SK-N-SH treated with all-trans-retinoic acid at 6 μM for 48 hours (cell line): ENCODE results near the gene SIGLEC10.

Source experiments
- ATAC-seq: fragments of 200-7000 bp; cut with Tn5 transposase; 3 replicates; pipeline ENCODE4 v1.9.1; 2020; ENCODE audit warnings: mild to moderate bottlenecking, moderate library complexity
- ARNTL ChIP-seq: fragments of 450-650 bp; formaldehyde crosslinking; IDR thresholded peaks from 2 replicates; pipeline ENCODE4 v1.5.0; 2020; ENCODE audit warnings: low read depth, mild to moderate bottlenecking, moderate library complexity, borderline replicate concordance
- BACH2 ChIP-seq: fragments of 250-450 bp; sonication (Bioruptor Pico); IDR thresholded peaks from 2 replicates; pipeline ENCODE4 v1.9.0; 2021; ENCODE audit warnings: mild to moderate bottlenecking, borderline replicate concordance
- CSRNP3 ChIP-seq: fragments of 250-450 bp; sonication (Bioruptor Pico); IDR thresholded peaks from 2 replicates; pipeline ENCODE4 v1.5.1; 2021; ENCODE audit warnings: mild to moderate bottlenecking, moderate library complexity
- ESRRG ChIP-seq: fragments of 250-450 bp; sonication (Bioruptor Pico); IDR thresholded peaks from 2 replicates; pipeline ENCODE4 v1.6.1; 2021; ENCODE audit warnings: mild to moderate bottlenecking
- ISL1 ChIP-seq: fragments of 250-450 bp; sonication (Bioruptor Pico); IDR thresholded peaks from 2 replicates; pipeline ENCODE4 v2.1.2; 2022; ENCODE audit warnings: mild to moderate bottlenecking, moderate library complexity
- OSR1 ChIP-seq: fragments of 250-450 bp; sonication (Bioruptor Pico); IDR thresholded peaks from 2 replicates; pipeline ENCODE4 v1.8.0; 2022; ENCODE audit warnings: moderate library complexity, mild to moderate bottlenecking, inconsistent platforms
- PATZ1 ChIP-seq: fragments of 250-450 bp; sonication (Bioruptor Pico); IDR thresholded peaks from 2 replicates; pipeline ENCODE4 v1.8.0; 2020; ENCODE audit warnings: mild to moderate bottlenecking, moderate library complexity, borderline replicate concordance
- POU6F1 ChIP-seq: fragments of 250-450 bp; sonication (Bioruptor Pico); IDR thresholded peaks from 2 replicates; pipeline ENCODE4 v1.8.0; 2021; ENCODE audit warnings: low read depth, mild to moderate bottlenecking, moderate library complexity, borderline replicate concordance
- PPARA ChIP-seq: fragments of 250-450 bp; sonication (Bioruptor Pico); IDR thresholded peaks from 2 replicates; pipeline ENCODE4 v1.5.0; 2020; ENCODE audit warnings: mild to moderate bottlenecking, borderline replicate concordance
- RARB ChIP-seq: fragments of 250-450 bp; sonication (Bioruptor Pico); IDR thresholded peaks from 2 replicates; pipeline ENCODE4 v1.8.0; 2021; ENCODE audit warnings: mild to moderate bottlenecking, moderate library complexity
- SNAI2 ChIP-seq: fragments of 250-450 bp; sonication (Bioruptor Pico); IDR thresholded peaks from 2 replicates; pipeline ENCODE4 v1.5.0; 2020; ENCODE audit warnings: mild to moderate bottlenecking, moderate library complexity
- TCF4 ChIP-seq: fragments of 250-450 bp; sonication (Bioruptor Pico); IDR thresholded peaks from 2 replicates; pipeline ENCODE4 v1.8.0; 2021; ENCODE audit warnings: mild to moderate bottlenecking, moderate library complexity, borderline replicate concordance
- TOX ChIP-seq: fragments of 250-450 bp; sonication (Bioruptor Pico); IDR thresholded peaks from 2 replicates; pipeline ENCODE4 v1.8.0; 2021; ENCODE audit warnings: mild to moderate bottlenecking, moderate library complexity, borderline replicate concordance
- TSHZ2 ChIP-seq: fragments of 250-450 bp; sonication (Bioruptor Pico); IDR thresholded peaks from 2 replicates; pipeline ENCODE4 v1.5.0; 2020; ENCODE audit warnings: mild to moderate bottlenecking, moderate library complexity
- ZC3H10 ChIP-seq: fragments of 250-450 bp; sonication (Bioruptor Pico); IDR thresholded peaks from 2 replicates; pipeline ENCODE4 v1.5.1; 2021; ENCODE audit warnings: mild to moderate bottlenecking, moderate library complexity
- ZFP3 ChIP-seq: fragments of 250-450 bp; sonication (Bioruptor Pico); IDR thresholded peaks from 2 replicates; pipeline ENCODE4 v1.5.0; 2020; ENCODE audit warnings: mild to moderate bottlenecking, moderate library complexity
- ZFP30 ChIP-seq: fragments of 450-650 bp; formaldehyde crosslinking; IDR thresholded peaks from 2 replicates; pipeline ENCODE4 v1.5.0; 2022; ENCODE audit warnings: mild to moderate bottlenecking, moderate library complexity
- ZNF565 ChIP-seq: fragments of 450-650 bp; formaldehyde crosslinking; conservative IDR thresholded peaks from 2 replicates; pipeline ENCODE4 v1.5.0; 2020; ENCODE audit warnings: low read depth, mild to moderate bottlenecking, moderate library complexity
- ZNF70 ChIP-seq: fragments of 450-650 bp; formaldehyde crosslinking; IDR thresholded peaks from 2 replicates; pipeline ENCODE4 v1.5.0; 2020; ENCODE audit warnings: mild to moderate bottlenecking, moderate library complexity
- ZNF8 ChIP-seq: fragments of 450-650 bp; formaldehyde crosslinking; IDR thresholded peaks from 2 replicates; pipeline ENCODE4 v1.5.0; 2020; ENCODE audit warnings: mild to moderate bottlenecking, moderate library complexity

Gene SIGLEC10

GRCh38 chr19:51440052-51440451 is 22.6 kb upstream of the SIGLEC10 start (continued):
- no peak for TF ChIP-seq RARB

GRCh38 chr19:51439021-51439465 is 21.6 kb upstream of the SIGLEC10 start:
- TF ChIP-seq ZFP3 (CRISPR knock-in tag), result no peak
- no peak for TF ChIP-seq OSR1 (CRISPR knock-in tag)
- no peak for TF ChIP-seq ESRRG (CRISPR knock-in tag)
- no peak for TF ChIP-seq SNAI2 (CRISPR knock-in tag)
- no peak for TF ChIP-seq TSHZ2
- TF ChIP-seq BACH2 (CRISPR knock-in tag), result no peak
- no peak for TF ChIP-seq PPARA (CRISPR knock-in tag)
- TF ChIP-seq ZC3H10 (CRISPR knock-in tag), result no peak
- TF ChIP-seq TCF4, result no peak
- no peak for TF ChIP-seq CSRNP3 (CRISPR knock-in tag)
- TF ChIP-seq RARB, result no peak
- no peak for TF ChIP-seq POU6F1 (CRISPR knock-in tag)
- no peak for TF ChIP-seq ZNF565 (CRISPR knock-in tag)
- no peak for TF ChIP-seq TOX (CRISPR knock-in tag)
- TF ChIP-seq ZNF8 (CRISPR knock-in tag), result no peak
- TF ChIP-seq ZFP30 (CRISPR knock-in tag), result no peak
- ATAC-seq, result peak; percentile 82

GRCh38 chr19:51434456-51434855 is 17.0 kb upstream of the SIGLEC10 start:
- no peak for TF ChIP-seq ESRRG (CRISPR knock-in tag)
- no peak for TF ChIP-seq POU6F1 (CRISPR knock-in tag)
- no peak for TF ChIP-seq OSR1 (CRISPR knock-in tag)
- no peak for TF ChIP-seq TSHZ2
- TF ChIP-seq SNAI2 (CRISPR knock-in tag), result no peak
- TF ChIP-seq ZNF565 (CRISPR knock-in tag), result no peak
- no peak for TF ChIP-seq ZNF70 (CRISPR knock-in tag)
- no peak for TF ChIP-seq CSRNP3 (CRISPR knock-in tag)
- TF ChIP-seq ISL1 (CRISPR knock-in tag), result no peak
- no peak for TF ChIP-seq ZFP30 (CRISPR knock-in tag)
- no peak for TF ChIP-seq BACH2 (CRISPR knock-in tag)
- no peak for TF ChIP-seq PATZ1 (CRISPR knock-in tag)
- TF ChIP-seq ARNTL (CRISPR knock-in tag), result no peak
- TF ChIP-seq TCF4, result no peak
- no peak for TF ChIP-seq ZC3H10 (CRISPR knock-in tag)
- TF ChIP-seq ZFP3 (CRISPR knock-in tag), result no peak
- TF ChIP-seq, all 23 proteins: peak for 0
- no peak for ATAC-seq
